GM12874 (cell line): ENCODE measurements around the gene MPZL3.

Source experiments
- TF ChIP-seq, protein P1 (sequence below): IDR thresholded peaks from 2 replicates; pipeline ENCODE4 v1.5.1; 2011; ENCODE audit warnings: low read depth, mild to moderate bottlenecking, control low read depth, low read length, moderate library complexity; ENCODE audit not compliant: insufficient read depth

The MPZL3 gene

DNA sequence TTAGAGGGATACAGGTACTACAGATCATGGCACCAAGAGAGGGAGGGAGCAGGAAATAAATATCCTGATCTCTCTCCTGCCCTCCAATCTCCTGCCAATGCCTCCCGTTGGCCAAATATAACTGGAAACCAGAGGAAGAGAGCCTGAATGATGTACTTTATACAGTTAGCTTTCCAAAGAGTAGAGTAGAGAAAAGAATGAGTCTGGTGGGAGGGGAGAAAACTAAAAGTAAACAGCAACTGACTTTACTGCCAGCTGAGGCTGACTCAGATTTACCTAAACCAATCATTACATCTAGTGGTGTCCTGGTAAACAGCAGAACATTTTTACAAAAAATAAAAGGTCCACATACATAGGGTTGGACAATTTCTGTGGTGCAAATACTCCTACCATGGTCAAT lies 5.1 kb downstream of the MPZL3 start:
- TF ChIP-seq, protein P1, sequence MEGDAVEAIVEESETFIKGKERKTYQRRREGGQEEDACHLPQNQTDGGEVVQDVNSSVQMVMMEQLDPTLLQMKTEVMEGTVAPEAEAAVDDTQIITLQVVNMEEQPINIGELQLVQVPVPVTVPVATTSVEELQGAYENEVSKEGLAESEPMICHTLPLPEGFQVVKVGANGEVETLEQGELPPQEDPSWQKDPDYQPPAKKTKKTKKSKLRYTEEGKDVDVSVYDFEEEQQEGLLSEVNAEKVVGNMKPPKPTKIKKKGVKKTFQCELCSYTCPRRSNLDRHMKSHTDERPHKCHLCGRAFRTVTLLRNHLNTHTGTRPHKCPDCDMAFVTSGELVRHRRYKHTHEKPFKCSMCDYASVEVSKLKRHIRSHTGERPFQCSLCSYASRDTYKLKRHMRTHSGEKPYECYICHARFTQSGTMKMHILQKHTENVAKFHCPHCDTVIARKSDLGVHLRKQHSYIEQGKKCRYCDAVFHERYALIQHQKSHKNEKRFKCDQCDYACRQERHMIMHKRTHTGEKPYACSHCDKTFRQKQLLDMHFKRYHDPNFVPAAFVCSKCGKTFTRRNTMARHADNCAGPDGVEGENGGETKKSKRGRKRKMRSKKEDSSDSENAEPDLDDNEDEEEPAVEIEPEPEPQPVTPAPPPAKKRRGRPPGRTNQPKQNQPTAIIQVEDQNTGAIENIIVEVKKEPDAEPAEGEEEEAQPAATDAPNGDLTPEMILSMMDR = no peak

DNA sequence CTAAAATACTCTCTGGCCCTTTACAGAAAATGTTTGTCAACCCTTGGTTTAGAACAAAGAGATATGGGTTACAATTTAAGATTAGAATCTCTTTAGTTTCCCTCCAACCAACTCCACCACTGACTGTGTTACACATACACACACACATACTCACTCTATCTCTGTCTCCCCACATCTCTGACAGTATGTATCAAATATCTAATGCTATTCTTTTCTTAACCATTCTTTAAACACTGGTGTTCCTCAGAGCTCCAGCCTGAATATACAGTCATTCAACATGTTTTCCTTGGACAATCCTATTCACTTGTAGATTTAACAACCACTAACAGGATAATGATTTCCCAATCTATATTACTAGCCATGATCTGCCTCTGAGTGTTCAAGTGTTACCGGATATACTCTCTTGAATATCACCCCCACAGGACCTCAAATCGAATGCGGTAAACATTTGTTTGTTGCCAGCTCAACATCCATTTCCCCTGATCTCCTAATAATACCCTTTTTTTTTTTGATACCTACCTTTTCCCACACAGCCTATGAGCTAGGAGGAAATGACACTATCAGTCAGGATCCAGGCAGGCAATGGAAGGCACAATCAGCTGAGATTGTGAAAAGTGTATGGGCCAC lies 6.1 kb downstream of the MPZL3 start:
- TF ChIP-seq, protein P1 = no peak

DNA sequence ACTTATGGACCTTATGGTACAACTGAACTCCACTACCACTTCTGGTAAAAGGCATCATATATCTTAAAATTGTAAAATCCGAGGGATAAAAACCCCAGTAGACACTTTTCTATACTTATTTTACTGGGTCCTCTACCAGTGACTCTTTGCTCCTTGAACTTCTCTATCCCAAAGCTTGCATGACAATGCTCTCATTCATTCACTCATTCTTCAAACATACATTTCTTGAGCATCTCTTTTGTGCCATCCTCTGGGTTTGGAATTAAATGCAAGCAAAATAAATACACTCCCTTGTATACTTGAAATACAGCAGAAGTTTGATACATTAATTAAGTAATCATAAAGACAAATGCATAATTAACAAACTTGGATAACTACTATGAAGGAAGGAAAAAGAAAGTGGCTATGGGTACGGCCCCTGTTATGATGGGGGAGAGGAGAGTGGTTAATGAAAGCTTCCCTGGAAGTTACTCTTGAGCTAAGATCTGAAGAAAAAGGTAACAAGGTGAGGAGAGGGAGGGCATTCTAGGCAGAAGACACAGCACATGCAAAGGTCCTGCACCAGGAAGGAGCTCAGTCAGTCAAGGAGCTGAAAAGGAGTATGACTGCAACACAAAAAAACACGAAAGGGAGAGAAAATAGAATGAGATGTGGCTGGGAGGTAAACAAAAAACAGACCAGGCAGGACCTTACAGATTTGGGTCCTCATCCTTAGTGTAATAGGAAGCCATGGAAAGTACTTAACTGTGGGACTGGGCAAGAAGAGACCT lies 8.0 kb downstream of the MPZL3 start:
- TF ChIP-seq, protein P1 = no peak

DNA sequence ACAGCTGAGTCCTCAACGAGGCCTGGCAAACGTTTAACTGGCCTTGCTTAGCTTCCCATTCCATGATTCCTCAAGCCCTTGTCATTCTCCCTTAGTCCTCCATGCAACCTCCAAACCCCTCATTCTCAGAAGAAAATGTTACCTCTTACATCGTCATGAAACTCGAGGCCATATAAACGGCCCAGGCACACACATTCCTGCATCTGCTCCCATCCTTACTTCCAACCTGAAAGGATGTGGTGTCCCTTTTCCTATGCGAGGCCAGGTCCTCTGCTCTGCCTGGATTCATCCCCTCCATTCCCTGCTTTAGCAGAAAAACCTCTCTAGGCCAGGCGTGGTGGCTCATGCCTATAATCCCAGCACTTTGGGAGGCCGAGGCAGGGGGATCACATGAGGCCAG lies 9.0 kb downstream of the MPZL3 start:
- TF ChIP-seq, protein P1 = no peak

DNA sequence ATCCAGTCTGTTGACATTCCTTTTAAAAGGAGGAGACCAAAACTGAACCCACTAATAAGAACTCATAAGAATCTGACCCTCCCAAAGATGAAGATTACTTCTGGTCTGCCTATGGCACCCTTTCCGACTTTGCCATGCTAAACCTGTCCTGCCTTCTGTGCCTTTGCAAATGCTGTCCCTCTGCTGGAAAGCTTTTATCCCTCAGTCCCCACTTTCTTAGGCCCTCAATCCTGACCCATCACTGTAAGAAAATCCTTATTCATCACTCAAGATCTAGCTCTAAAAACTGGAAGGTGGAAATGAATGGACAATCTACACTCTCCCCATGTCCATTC lies 10.4 kb downstream of the MPZL3 start:
- TF ChIP-seq, protein P1 = no peak

DNA sequence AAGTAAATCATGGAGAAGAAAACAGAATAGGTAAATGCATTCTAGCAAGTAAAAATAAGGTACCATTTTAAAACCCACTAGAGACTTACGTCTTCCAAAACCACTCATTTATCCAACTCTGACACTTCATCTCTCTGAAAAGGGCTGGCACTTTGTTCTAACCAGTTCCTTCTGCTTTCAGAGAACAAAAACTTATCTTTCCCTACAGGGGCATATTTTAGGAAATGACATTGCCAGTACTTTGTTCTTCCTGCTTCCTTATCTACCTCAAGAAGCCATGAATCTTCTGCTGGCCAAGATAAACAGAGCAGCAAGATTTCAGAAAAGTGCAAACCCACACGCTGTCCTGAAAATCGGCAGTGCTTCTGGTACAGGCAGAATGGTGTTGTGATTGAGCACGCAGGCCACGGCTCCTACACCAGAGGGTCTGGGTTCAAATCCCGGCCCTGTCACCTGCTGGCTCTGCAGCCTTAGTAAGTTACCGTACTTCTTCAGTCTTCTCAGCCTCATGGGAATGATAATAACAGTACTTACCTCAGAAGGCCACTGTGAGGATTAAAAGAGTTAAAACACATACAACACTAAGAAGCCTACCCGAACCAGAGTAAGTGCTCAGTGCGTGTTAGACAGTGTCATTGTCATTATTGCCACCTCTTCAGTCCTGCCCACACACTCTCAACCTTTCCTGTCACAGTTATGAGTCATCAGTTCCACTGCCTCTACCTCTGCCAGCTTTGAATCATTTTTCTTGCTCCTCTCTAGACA lies 11.0 kb downstream of the MPZL3 start:
- TF ChIP-seq, protein P1 = no peak

DNA sequence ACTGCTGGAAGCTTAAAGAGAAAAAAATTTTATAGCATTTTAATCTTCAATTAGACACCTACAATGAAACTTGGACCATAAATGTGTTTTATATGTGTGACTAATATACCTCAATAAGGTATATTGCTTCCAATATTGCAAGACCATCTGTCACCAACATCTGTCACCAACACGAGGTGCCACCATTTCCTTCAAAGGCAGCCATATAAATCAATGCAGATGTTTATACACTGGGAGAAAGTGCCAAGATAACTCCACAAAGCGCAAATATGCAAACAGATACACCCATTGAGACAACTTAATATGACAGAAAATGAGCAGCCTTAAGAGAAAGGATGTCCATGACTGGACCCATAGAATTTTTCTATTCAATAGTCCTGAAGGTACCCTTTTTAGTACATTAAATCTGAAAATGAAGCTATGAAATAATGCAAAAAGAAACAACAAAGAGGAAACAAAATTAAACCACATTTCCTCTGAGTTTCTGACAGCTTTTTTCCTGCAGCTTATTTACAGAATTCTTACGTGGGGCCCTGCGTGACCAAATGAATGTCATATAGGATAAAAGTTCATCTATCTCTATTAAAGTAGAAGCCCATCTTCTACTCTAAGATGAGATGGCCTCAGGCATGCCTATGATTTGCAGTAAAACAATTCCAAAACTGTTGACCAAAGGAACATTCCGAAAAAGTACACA lies 12.5 kb downstream of the MPZL3 start:
- TF ChIP-seq, protein P1 = no peak
